Measurements from ENCODE around the gene PDE1A.

The PDE1A gene

DNA sequence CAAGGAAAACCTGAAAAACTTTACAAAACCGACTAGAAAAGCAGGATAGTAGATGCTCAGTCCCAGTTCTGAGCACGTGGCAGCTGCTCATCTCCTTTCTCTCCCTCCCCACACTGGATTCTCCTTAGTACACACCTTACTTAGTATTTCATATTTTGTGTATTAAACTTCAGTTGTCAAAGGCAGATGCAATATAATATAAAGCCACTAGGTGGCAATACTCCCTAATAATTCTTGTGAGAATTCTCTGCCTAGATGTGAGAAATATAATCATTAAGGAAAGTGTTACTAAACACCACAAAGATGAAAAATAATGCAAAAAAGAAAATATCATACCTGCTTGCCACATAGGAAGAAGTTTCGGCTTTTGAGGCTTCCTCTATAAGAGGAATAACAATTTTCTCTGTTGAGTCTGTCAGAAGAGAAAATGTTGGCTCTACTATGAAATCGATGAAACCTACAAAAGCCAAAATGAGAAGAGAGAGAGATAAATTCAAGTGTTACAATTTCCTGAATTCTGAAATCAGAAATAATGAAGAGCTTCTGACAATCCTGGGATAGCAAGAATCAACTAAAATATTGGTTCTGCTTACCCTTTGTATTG, 240.6 kb downstream of the PDE1A start:
- DNase-seq: peak; percentile 74

DNA sequence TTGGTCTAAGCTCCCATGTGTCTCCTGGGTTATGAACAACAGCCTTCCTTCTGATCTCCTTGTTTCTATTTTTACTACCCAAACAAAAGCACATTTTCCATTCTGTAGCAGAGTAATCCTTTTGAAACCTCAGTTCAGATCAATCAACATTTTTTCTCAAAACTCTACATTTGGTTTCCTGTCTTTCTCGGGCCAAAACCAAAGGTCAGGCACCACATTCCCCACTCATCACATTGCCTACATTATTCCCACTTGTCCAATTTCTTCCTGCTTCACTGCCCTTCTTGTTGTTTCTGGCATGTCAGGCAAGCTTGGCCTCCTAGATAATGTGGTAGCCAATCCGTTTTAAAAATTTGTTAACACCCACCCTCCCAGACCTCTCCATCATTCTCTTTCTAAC, 244.4 kb downstream of the PDE1A start:
- no peak for DNase-seq

DNA sequence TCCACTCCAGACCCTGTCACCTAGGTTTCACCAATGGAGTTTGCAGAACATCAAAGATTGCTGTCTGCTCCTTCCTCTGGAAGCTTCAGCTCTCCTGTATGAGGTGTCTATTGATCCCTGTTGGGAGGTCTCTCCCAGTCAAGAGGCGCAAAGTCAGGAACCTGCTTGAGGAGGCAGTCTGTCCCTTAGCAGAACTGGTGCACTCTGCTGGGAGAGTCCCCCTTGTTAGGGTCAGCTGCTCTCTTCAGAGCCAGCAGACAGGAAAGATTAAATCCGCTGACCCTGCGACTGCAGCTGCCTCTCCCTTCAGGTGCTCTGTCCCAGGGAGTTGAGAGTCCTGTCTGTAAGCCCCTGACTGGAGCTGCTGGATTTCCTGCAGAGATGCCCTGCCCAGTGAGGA, 245.5 kb downstream of the PDE1A start:
- no peak for DNase-seq

DNA sequence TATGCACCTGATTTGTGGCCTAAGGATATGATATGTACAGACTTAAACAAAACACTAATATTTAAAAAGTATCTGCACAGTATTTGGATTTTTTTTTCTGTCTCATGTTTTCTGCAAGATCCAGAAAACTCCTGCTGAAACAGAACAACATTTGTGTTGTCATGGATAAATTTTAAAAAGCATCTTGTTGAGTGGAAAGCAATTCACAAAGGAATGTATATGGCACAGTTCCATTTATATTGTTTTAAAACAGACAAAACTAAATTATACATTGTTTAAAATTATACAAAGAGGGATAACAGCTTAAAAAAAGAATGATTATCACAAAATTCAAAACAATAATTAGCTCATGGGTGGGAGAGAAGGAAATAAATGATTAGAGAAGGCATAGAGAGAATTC, 247.7 kb downstream of the PDE1A start:
- DNase-seq: no peak

DNA sequence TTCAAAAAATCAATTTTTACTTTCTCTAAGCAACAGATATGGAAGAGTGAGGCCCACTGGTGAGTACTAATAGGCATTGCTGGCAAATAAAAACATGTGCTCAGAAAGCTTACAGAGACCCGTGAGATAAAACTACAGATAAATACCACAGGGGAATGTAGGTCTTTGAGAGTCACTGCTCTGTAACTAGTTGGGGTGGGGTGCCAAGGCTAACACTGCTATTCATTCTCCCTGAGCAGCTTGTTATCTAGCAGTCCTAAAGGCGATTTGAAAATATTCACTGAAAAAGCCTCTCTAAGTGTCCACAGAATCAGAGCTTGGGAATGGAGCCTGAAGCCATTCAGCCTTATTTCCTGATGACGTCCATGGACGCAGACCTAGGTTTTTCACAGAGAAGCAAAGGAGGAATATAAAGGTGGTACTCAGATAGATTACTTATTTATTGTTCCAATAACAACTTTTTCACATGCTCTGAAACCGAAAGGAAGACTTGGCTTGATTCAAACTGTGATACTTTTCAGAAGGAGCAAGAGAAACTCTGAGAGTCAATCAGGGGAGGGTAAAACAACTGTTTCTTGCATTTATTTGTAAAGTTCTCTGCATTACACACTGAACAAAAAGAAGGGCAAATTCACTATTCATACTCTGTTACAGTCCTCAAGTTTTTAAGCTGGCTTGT, 252.8 kb downstream of the PDE1A start:
- no peak for DNase-seq

DNA sequence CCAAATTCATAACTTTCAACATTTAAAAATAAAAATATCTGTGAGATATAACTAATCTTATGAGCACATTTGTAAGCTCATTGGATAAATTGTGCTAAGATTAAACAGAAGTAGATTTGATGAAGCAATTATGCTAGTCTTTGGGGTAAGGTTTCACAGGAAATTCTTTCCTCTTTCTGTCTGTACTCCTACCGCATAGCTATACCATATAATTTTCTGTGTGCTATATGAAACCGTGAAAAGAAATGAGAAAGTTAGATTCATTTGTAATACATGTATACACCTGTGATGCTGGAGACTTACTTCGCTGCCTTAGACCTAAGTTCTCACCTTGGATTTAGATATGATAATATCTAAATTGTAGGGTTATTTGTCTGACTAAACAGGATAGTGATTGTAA, 256.5 kb downstream of the PDE1A start:
- no peak for DNase-seq

DNA sequence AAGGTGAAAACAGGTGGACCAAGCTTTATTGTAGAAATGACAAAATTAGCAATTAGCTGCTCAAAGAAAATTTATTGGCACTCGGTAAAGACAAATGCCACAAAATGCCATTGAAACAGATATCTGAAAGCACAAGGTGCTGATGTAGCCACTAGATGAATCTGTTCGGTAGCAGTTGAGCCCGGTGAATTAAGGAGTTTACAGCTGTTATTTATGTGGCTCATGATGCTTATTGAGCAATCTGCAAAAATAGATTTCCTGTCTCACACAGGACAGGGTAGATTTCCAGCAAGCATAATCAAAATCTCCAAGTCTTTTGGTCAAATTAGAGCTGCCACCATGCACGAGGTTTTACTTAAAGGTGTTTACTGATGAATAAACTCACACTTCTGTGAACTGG, 259.0 kb downstream of the PDE1A start:
- DNase-seq: no peak

DNA sequence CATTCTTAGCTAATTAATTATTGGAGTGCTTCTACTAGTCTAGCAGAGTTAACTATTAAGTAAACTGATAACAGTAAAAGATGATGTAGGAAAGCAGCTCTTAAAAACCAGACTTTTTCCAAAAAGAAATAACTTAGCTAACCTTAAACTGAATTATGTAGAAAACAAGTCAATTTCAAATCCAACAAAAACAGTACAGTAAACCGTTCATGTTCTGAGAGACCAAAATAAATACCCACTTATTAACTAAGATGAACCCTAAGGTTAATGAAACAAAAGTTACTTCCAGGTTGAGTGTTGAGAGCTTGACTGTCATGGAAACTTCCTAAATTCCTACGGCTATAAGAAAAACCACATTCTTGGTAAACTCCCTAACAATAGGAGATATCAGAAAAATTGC, 260.0 kb downstream of the PDE1A start:
- no peak for DNase-seq

DNA sequence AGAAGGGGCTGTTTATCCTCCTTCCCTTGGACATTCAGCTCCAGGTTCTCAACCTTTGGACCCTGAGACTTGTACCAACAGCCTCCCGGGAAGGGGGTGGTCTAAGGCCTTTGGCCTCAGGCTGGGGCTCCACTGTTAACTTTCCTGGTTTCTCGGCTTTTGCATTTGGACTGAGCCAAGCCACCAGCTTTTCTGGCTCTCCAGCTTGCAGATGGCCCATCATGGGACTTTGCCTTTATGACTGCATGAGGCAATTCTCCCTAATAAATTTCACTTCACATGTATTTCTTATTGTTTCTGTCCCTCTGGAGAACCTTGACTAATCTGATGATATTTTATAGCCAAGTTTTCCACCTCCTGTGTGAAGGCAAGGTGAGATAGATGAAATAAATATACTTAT, 260.4 kb downstream of the PDE1A start:
- DNase-seq: no peak

DNA sequence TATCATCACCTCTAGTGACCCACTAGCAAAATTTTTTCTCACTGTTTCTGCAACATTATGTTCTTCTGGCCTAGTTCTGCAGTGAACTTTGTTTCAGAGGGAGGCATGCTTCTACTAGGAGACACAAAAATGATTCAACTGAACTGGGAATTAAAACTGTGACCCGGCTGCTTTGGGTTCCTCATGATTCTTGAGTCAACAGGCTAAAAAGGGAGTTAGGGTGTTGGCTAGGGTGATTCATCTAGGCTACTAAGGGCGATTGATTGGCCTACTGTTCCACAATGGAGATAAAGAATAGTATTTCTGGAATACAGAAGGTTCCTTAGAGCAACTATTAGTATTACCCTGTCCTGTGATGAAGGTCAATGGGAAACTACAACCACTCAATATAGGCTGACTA, 261.6 kb downstream of the PDE1A start:
- no peak for DNase-seq

DNA sequence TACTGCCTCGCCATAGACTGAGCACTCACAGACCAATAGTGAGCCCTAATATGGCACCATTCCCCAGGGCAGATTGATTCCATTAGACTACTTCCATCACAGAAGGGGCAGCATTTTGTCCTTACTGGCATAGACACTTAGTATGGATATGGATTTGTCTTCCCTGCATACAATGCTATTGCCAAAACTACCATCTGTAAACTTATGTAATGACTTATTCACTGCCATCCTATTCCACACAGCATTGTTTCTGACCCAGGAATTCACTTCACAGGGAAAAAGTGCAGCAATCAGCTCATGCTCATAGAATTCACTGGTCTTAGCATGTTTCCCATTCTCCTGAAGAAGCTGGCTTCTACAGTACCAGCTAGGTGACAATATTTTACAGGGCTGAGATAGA, 262.1 kb downstream of the PDE1A start:
- no peak for DNase-seq

DNA sequence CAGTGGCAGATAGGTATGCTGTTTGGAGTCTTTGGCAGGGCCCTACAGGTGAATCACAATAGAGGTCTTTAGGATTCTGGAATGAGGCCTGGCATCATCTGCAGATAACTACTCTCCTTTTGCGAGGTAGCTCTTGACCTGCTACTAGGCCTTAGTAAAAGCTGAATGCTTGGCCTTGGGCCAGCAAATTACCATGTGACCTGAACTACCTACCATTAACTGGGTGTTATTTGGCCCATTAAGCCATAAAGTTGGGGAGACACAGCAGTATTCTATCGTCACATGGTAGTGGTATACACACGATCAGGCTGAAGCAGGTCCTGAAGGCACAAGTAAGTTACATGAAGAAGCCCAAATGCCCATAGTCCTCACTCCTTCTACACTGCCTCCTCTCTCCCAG, 263.0 kb downstream of the PDE1A start:
- no peak for DNase-seq

DNA sequence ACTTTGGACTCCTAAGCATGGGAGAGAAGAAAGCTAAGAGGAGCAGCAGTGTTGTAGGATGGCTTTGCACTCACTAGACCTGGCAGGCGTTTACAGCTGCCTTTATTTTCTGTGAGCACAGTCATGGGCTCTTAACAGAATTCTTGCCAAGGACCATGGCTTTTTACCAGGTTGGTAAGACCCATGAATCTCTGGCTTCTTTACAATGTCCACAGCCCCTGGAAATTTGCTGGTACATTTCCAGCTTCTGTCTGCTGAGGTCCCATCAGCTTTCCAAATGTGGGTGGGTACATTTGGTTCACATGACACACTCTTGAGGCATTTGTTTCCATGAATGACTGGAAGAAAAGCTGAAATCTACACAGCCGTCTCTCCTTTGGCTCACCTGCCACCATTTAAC, 278.5 kb downstream of the PDE1A start:
- DNase-seq: no peak

DNA sequence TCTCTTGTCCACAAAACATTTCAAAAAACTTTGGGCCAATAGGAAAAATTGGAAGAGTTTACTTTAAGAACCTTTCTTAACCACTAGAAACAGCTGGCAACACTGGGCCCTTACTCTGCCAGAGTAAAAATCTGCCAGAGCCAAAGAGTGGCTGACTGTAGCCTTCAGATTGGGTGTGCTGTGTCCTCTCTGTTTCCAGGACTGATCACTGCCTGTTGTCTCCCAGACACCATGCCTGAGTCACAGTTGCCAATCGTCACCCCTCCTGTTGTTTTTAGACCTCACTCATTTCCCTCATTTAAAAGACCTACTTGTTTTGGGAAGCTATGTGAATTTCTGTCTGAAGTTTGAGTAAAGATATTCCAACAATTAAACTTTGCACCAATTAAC, 282.1 kb downstream of the PDE1A start:
- no peak for DNase-seq

DNA sequence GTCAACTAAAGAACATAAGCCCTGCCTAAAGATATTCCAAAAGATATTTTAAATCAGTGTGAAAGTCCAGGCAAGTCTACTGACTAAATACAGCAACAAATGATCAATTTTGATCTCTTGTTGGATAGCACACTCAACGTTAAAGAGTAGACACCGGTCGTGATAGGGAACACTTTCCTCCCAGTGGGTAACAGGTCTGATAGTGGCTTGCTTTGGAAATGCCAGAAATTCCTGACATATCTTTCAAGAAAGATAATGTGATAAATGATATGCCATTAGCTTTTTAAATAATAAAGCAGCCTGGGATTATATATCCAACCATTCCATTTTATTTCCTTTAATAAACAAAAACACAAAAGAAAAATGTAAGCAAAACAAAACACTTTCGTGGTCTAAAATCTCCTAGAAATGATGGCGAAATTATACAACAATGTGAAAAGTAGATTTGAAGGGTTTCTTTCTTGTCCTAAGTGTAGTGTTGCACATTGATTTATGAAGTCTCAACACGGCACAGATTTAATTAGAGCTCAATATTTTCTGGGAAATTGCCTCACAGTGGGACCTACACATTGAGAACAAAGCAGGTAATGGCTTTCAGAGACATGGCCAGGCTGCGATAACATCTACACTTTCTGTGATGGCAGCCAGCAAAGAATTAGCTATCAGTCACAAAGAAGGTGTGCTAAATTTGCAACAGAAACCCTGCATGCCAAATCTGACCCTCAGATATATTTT, 282.6 kb downstream of the PDE1A start:
- DNase-seq: no peak

DNA sequence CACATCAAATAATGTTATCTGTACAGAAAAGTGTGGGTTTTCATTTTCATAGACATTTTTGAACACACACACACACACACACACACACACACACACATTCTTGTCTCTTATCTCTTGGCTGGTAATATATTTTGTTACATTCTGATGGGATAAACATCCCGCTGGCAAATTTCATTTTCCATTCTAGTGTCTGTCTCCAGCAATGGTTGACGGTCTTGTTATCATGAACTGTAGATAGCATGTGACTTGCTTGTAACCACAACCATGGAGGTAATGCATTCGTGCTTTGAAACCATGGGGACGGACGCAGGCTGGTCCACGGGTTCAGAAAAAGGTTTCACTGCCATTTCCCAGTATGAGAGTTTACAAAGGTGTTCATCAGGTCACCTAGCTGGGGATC, 284.8 kb downstream of the PDE1A start:
- no peak for DNase-seq

DNA sequence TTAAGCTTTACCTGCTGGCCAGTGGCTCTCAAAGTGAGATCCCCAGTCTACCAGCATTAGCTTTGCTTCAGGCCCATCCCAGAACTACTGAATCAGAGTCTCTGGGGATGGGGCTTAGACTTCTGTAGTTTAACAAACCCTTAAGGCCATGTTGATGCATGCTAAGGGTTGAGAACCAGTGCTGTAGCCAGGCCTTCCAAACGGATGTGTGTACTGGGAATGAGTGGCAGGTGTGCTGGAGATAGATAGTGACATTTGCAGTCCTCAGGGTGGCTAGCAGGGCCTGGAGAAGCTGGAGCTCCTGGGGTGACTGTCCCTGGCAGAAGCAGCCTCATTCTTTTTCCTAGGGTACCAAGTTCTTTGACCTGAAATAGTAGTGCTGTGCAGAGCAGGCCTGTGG, 292.6 kb downstream of the PDE1A start:
- no peak for DNase-seq

DNA sequence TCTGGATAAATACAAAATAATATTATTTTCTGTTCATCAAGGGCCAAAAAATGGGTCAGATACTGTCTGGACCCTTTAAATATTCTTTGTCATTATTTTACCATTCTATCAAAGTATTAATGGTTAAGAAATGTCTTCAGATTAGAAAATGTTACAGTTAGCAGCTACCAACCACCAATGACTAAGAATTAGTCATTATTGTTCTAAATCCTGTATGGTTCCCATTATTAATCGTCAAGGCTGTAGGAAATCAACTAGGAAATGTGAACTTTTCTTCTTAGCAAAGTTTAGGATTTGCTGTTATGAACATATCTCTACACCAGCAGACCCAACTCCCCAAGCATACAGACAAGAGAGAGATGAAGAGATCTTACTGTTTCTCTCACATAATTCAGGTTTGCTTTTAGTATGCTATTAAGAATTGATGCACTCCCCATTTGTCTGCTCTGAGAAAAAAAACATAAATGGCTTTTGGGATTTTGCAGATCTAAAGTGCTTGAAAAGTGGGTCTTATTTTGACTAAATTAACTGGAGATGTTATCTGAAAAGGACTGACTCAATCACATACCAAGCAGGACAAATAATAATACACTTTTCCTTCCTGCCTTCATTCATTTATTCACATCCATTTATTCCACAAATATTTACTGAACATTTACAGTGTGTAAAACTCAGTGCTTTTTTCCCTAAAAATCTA, 293.5 kb downstream of the PDE1A start:
- no peak for DNase-seq

DNA sequence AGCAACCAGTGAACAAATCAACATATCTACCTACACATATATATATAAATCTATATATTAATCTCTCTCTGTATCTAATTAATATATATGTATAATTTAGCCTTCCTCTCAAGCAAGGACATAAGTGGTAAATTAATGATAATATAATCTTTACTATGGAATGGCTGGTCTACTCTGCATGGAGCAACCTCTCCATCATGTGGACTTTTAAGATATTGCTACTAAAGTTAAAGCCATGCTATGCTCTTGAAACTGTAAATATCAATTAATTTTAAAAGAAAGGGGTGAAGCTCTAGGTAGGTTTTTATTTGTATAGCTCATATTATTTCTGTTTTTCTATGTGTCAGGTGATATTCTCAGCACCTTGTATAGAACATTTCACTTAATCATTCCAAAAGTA, 294.2 kb downstream of the PDE1A start:
- DNase-seq: no peak

DNA sequence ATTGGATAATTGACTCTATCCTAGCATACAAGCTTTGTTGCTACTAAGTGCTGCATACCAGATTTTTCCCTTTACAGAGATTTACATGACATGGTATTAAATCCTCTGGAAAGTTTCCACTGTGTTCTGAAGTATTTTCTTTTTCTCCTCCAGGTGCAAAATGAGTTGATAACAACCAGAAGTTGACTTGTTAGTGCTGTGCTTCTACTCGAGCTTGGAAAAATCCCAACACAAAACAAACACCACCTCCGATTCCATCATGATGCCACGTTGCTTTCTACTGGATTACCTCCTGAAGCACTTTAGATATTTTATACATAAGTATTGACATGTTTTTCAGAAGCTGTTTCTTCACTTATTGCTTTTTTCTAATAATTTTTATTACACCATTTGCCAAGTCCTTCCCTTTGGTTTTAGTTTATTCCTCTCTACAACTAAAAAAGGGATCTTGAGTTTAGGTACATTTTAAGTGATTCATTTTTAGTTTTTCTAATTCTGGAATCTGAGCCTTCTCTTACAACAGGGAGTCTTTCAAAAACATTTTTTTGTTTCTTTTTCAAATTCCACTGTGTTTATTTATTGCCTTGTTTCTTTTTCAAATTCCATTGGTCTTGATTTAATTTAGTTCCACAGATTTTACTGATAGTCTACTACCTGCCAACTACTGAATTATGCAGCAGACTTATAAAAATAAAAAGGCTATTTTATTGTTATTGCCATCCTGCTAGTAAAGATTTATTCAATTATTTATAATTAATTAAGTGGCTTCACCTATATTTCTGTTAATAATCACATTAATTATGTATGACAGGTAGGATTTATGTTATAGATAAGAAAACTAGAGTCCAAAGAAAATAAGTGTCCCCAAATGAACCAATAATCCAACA, 297.8 kb downstream of the PDE1A start:
- DNase-seq: no peak

DNA sequence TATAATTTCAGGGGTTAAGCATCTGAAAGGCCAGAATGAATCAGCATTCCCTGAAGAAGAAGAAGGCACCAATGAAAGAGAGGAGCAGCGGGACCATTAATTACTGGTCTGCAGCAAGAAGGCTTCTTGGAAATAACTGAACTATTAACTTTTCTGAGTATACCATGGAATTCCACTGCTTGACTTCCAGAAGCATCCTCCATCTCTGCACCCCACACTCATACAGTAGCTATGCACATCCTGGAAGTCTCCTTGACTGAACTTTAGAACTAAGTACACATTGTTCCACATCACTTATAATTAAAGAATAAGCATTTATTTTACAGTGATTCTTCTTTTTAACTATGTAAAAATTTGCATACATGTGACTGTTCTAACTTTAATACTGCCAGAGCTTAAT, 309.6 kb downstream of the PDE1A start:
- DNase-seq: no peak

DNA sequence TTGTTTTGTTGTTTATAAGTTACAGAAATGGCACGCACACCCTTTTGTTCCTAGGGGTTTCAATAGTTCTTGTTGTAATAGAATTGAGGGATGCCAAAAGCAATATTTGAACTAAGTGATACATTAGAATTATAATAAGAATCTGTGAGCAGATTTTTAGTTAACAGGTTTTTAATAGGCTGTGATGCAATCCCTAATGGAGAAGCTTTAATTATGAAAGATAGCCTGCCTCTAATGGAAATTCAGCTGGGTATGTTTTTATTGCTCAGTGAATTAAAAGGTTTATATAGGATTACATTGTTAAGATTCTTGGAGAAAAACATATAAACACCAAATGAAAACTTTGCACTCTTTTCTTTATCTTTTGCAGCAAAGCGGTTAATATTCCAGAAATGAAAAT, 310.1 kb downstream of the PDE1A start:
- DNase-seq: no peak

DNA sequence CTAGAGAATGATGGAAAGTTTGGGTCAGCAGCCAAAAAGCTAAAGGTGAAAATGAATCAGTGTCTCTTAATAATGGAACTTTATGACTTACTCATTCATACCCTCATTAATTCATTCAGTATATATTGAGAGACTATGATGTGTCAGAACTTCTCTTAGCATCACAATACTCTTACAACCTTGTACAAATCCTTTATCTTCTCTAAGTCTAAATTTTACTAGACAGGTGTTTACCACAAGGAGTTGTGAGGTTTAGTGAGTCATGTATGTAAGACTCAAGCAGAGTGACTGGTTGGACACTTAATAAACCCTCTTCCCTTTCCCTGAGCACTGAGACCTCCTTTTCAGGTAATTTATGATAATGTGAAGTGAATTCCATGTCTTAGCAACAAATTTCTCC, 311.6 kb downstream of the PDE1A start:
- DNase-seq: no peak

Data from hematopoietic multipotent progenitor cell treated with erythropoietin and hydrocortisone succinate and interleukin-3 and kit ligand, for 6 days (in vitro differentiated cells).